GM19025 (cell line): ENCODE measurements around the gene TMEM163.

Experiments
- ATAC-seq: cut with Tn5 transposase; IDR thresholded peaks from one replicate; pipeline ENCODE4 v1.9.1; 2021; ENCODE audit warnings: mild to moderate bottlenecking, low read depth, moderate library complexity; ENCODE audit not compliant: unreplicated experiment

The TMEM163 gene

DNA sequence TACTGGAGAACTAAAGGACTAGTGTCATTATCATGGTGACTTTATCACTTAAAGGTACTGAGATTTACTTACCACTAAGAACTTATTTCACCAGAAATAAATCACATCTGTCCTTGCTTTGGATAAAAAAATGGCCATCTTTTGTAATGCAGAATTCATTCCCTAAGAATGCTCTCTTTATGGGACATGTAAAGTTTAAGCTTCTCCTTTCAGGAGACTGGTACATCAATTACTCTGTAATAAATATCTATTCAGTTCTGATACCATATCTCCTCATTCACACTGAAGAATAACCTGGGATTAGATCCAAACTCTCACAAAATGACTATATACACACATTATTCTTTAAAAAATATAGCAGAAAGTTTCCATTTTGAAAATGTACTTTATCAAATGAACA is 24.4 kb downstream of the TMEM163 start:
- ATAC-seq, result no peak

DNA sequence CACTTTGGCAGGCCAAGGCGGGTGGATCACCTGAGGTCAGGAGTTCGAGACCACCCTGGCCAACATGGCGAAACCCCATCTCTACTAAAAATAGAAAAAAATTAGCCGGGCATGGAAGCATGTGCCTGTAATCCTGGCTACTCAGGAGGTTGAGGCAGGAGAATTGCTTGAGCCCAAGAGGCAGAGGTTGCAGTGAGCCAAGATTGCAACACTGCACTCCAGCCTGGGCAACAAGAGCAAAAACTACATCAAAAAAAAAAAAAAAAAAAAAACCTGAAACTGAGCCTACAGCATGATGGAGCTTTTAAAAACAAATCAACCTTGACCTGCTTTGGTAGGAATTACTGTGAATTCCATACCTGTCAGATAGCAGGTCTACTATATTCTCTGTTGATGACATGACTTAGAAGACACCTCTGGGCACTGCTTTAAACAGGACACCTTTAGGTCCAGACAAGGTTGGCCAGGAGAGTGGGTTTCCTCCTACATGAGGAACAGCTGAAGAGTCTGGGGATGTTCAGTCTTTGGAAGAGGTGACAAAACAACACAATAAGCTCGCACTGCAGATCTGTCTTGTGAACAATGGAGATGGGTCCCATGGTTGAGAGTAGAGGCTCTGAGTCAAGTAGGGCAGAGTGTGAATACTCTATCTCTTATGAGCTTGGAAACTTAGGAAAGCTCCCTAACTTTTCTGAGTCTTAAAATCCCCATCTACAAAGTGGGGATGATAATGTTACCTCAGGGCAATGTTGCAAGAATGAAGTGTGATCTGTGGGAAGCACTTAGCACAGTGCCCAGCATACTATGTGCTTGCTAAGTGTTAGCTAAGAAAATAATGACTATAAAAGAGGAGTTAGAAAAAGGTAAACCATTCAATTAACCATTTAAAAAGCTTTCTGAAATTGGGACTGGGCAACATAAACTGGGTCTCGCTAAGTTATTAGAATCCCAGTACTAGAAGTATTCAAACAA is 25.2 kb downstream of the TMEM163 start:
- no peak for ATAC-seq

DNA sequence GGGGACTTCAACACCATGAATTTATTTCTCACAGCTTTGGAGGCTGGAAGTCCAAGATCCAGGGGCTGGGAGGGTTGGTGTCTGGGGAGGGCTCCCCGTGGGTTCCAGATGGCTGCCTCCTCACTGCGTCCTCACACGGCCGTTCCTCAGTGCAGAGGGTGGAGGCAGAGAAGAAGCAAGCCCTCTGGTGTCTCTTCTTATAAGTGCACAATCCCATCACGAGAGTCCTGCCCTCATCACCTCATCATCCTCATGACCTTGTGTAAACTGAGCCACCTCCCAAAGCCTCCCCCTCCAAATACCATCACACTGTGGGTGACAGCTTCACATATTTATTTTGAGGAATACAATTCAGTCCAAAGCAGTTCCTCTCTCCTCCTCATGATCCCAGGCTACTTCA is 26.3 kb downstream of the TMEM163 start:
- ATAC-seq, result no peak

DNA sequence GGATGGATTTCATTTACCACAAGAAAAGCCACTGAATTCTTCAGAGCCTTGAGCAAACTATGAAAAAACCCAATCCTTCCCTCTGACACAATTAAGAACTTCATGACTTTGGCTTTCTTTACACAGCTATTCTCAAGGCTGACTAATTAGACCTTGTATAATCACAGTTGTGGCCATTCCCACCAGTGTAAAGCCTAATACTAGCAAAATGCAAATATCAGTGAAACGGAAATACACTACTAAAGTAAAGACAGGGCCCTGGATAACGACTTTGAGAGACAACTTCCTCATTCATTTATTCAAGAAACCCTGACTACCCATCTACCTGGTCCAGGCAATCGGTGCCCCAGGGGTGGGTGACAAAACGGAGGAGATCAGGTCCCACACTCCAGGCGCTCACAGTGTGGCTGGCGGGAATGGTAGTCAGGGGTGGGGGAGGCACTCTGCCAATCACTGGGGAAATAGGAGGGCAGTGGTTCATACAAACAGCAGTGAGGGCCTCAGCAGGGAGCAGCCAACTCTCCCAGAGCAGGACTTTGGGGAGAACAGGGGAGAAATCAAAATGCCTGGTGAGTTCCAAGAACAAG is 28.1 kb downstream of the TMEM163 start:
- ATAC-seq, result no peak

DNA sequence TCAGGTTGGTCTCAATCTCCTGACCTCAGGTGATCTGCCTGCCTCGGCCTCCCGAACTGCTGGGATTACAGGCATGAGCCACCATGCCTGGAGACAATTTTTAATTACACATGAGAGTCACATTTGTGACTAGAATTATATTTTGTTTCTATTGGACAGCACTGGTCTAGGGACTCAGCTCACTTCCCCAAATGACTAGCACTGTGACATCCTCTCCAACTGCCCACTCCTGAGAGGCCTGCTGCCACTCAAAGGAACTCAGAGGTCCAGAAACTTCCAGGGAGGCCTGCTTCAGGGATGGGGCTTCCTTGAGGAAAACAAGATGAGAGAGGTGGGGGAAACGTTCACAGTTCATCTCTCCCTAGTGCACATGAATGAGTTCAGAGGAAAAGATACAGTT is 29.5 kb downstream of the TMEM163 start:
- no peak for ATAC-seq

DNA sequence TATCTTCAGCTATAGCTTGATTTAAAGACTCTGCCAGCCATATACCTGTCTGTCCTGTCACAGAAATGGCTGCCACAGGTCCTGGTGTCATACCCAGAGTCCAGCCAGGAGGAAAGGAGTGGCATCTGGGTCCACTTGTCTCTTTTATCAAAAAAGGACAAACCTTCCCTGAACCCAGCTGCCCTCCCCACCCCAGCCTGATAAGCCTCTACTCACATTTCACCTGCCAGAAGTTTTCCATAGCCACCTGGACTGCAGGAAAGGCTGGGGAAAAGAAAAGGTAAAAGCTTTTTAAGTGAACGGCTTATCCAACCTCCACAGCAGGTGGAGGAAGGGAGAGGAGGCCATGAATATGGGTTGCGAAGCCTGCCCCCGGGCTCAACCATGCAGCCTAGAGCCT is 32.8 kb downstream of the TMEM163 start:
- ATAC-seq, result no peak

DNA sequence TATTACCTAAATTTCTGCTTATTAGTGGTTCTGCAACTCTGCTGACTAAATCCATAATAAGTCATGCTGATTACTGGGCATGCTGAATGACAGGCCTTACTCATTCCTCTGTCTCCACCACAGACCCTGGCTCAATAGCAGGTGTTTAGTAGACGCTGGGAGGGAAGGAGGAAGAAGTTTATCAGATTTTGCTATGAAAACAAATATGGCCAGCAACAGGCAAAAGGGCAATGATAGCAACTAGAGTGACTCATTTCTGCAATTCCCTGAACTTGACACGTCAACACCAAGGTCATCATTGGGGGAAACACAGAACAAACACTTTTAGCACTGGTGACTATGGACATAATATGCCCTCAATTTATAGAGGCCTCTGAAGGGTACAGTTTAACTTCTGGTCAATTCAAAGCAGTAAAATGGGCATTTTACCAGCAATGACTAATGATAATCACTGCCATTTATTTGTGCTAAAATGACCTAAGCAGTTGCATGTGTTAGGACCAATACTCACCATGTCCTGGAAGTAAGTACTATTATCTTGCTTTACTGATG is 35.2 kb downstream of the TMEM163 start:
- no peak for ATAC-seq

DNA sequence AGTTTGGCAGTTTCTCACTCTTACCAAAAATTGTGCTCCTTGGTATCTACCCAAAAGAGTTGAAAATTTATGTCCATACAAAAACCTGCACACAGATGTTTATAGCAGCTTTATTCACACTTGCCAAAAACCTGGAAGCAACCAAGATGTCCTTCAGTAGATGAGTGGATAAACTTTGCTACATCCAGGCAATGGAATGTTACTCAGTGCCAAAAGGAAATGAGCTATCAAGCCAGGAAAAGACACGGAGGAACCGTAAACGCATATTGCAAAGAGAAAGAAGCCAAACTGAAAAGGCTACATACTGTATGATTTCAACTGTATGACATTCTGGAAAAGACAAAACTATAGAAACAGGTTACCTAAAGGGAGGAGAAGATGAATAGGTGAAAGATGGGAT is 36.1 kb downstream of the TMEM163 start:
- no peak for ATAC-seq

DNA sequence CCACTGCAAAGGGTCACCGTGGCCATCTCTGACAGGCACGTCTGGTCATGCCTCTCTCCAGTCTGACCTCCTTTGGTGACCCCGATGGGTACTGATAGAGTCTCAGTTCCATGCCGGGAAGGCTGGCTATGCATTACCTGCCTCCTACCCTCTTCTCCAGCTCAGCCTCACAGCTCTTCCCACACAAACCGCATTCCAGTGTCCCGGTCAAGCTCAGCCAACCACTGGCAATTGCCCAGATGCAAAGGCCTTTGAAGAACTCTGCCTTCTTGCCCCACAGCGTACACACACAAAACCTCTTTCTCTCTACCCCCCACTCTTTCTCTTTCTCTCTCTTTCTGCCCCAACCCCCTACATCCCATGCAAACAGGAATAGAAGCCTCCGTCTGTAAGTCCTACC is 37.6 kb downstream of the TMEM163 start:
- ATAC-seq, result no peak

DNA sequence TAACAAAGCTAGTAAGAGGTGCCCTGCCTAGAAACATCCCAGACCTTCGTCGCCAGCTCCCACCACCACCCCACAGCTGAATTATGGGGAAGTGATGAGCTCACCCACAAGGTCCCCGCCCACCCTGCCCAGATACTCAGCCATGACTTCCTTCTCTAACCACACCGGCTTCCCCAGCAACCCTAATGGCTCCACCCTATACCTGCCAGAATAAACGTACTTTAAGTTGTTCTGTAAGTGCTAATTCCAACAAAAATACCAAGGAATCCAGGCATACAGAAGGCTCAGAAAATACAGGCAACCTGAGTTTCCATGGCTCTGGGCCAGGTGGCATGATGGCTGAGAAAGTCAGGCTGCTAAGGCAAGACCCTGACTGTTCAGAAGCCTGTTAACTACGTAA is 39.1 kb downstream of the TMEM163 start:
- no peak for ATAC-seq

DNA sequence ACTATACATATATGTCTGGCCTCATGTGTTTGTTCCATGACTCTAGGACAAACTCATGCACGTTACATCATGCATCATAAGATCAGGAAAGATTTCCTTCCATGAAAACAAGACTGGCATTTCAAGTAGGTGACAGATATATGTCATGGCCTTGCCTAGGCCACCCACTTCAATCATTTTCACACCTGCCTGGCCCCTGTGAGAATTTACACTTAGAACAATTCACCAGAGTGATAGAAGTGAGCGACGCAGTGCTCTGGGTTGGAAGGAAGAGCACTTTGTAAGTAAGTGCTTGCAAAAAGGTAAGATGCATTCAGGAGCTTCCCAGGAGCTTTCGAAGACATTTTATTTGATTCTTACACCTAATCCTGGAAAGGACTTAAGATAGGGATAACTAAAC is 39.5 kb downstream of the TMEM163 start:
- ATAC-seq, result no peak

DNA sequence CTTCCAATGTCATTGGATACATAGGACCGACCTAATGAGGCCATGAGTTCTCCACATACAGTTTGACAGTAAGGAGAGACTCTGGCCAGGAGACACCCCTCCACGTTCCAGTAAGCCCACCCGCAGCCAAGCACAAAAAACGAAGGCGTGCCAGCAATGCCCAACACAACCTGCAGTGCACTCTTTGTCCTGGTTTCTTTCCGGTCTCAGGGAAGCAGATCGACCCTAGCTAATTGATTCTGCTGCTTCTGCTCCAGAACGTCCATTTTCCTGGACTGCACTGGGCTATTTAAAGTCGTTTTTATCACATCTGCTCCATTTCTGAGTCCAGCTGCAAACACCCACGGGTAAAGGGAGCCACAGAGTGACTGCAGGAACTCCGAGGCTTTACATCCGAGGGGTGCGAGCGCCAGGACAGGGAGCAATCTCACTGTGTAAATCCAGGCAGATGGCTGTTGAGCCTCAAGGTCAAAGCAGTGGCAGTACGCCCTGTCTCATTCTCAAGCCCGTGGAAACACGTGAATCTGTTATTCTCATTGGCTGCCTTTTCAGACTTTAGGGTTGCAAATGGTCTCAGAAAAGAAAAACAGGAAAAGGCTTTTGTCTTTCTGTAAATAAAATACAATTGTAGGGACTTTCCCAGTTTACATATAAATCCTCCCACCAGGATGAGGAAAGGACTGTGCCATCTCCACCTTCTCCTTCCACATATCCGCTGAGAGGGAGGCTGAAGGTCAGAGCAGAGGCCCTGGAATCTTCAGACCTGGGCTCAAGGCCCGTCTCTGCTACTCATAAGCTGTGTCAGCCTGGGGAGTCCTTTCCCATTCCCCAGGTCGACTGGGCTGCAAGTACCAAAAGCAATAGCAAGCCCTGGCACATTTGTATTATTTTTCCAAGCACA is 40.7 kb downstream of the TMEM163 start:
- no peak for ATAC-seq

DNA sequence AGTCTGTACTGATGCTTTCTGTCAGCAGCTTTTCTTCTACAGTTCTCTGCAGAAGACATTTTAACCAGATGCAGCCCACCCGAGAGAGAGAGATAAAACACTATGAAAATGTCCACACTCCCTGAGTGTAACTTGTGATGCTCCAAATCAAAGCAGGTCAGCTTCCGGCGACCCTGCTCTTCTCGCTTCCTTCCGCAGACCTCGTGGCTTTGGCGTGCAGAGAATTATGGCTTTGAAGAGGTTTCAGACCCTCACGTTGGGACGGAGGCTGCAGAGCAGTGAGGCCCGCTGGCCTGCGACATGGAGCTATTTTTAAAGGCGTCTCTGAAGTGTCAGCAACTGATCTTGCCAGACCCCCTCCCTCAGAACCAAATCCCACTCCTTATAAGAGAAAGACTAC is 41.8 kb downstream of the TMEM163 start:
- ATAC-seq, result no peak

DNA sequence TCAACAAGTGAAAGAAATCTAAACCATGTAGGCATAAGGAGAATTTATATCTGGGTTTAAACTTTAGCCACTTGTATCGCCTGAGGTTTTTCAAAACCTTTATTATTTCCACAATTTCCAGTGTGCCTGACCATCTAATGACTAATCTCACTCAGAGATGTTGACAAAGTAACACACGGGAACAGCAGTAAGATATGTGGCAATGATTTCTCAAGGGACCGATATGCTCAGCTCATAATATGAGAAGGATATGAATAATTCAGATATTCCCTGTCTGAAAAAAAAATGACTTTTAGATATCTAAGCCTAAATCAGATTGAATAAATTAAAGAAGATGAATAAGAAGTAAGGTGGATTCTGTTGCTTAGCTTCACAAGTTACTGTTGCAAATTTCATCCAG is 43.5 kb downstream of the TMEM163 start:
- no peak for ATAC-seq

DNA sequence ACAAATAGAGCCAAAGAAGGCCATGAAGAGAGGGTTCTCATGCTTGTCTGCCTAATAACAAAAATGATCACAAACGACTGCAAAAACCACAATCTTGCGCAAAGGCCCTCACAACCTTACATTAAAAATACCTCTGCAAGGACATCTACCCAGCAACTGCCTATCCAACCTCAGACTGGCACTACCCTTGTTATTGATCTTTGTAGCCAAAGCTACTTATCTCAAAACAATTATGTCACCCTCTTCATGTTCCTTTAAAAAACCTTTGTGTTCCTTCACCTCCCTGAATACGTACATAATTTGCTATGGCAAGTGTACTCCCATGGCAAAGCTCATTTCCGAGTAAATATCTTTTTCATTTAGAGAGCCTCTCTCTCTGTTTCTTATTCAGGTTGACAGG is 44.1 kb downstream of the TMEM163 start:
- ATAC-seq, result no peak

DNA sequence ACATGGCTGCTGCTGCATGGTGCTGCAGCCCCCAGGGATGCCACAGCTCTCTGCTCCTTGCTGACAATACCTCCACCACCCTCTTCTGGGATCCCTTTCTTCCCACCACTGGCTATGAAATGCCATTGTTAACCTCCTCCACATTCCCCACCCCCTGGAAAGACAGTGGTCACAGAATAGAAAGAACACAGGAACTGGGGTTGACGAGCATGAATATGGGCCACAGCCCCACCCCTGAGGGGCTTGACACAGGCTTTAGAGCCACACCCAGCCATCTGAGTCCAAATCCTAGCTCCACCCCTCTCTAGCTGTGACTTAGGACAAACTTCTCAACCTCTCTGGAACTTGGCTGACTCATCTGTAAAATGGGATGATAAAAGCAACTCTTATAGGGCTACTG is 47.3 kb downstream of the TMEM163 start:
- ATAC-seq, result no peak

DNA sequence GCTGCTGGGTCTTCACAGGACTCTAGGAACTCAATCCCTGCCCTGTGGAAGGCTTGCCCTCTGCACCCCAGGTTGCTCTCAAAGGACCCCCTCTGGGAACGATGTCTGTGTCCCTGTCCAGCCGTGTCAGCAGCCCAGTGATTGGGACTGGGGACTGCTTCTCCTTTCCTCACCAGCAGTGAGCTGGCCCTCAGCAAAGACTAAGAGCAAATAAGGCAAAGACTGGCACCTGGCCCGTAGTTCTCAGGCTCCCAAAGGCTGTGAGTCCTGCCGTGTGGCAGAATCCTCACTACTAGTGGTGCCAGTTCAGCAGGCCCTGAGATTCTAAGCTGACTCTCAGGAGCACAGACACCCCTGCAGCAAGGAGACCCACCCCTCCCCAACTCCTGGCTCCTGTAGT is 47.8 kb downstream of the TMEM163 start:
- ATAC-seq, result no peak

DNA sequence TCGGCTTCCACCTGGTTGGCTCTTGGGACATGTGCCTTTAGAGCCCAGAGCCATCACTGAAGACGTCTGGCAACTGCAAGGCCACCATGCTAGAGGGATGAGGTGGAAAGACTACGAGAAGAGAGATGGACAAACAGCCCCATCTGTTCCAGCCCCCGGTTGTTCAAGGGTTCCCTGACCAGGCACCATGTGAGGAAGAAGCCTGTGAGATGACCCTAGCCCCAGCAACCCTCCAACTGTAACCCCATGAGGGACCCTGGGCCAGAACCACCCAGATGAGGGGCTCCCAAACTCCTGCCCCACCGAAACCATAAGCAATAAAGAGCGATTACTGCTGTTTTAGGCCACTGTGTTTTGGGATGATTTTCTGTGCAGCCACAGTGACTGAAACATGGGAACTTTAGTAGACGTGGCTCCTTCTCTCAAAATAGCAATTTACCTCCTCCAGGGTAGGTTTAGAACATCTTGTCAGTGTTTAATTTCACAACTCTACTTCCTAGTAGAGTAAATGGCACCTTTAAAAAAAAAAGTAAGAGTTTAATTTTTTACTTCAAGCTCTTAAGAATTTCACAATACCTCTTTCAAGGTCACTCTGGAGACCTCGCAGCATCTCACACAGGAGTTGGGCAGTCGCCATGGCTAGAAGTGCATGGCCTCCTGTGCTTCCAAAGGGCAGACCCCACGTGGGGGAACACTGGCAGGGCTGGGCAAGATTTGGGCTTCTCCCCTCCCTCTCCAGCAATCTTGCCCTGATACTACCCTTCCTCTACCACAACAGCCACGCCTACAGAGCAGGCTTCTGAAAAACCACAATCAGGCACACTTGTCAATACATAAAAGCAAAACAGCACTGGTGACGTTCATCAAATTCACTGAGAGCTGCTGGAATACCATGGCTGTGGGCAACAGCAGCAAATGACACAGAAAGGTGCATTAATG is 48.8 kb downstream of the TMEM163 start:
- no peak for ATAC-seq

DNA sequence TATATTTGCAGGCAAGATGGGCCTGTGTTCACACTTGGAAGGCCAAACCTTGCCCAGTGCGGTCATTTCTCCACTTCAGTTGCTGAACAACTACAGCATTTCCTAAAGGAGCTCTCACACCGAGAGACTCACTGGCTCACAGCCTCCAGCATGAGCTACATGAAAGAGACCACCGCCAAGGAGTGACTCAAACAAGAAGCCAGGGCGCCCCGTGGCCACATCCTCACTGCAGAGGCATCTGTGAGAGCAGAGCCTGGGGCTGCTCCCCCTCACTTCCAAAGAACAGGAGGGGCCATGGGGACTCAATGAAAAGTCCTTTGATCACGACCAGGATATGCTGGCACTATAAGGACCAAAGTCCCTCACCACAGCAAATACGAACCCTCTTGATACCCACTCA is 50.0 kb downstream of the TMEM163 start:
- ATAC-seq, result no peak

DNA sequence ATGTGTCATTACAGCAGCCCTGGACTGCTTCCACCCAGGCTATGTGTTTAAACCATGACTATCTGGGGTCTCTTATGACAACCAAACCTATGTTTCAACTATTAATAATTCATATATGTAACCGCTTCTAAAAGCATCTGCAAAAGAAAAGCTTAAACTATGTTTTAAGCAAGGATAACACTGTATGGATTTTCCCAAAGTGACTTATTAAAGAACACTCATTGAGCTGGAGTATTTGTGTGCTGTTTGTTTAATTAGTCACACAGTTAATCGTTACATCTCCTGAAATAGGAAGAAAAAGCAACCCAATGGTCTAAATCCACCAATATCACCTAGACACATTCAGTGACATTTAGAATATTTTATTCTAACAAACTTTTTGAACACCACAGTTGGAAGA is 51.3 kb downstream of the TMEM163 start:
- no peak for ATAC-seq
